KMS-11 (cell line): ENCODE measurements around the gene CT45A8.
"Not testable (repeated sequence)": the region's sequence is repeated elsewhere in the genome, so short reads cannot be mapped to it uniquely, and the experiment has no call there.

Experiments used
- H2AFZ ChIP-seq: fragments of 200-600 bp; sonication (generic); 2 replicates; pipeline ENCODE4 v1.6.1; 2016; ENCODE audit warnings: antibody characterized with exemption, mixed run types, low read depth
- H3K27ac ChIP-seq: fragments of 200-600 bp; sonication (generic); 2 replicates; pipeline ENCODE4 v1.6.1; 2016; ENCODE audit warnings: mild to moderate bottlenecking, mixed run types
- H3K27me3 ChIP-seq: fragments of 200-600 bp; sonication (generic); 2 replicates; pipeline ENCODE4 v1.6.1; 2017; ENCODE audit warnings: mild to moderate bottlenecking, low read depth, mixed run types, moderate library complexity; ENCODE audit not compliant: insufficient read depth
- H3K36me3 ChIP-seq: fragments of 200-600 bp; sonication (generic); 2 replicates; pipeline ENCODE4 v1.6.1; 2017; ENCODE audit warnings: mild to moderate bottlenecking, mixed run types; ENCODE audit not compliant: insufficient read depth
- H3K4me1 ChIP-seq: fragments of 200-600 bp; sonication (generic); 2 replicates; pipeline ENCODE4 v1.6.1; 2016; ENCODE audit warnings: mild to moderate bottlenecking, low read depth, mixed run types; ENCODE audit not compliant: poor library complexity, severe bottlenecking
- H3K4me2 ChIP-seq: fragments of 200-600 bp; sonication (generic); 2 replicates; pipeline ENCODE4 v1.7.0; 2016; ENCODE audit warnings: mild to moderate bottlenecking, mixed run types
- H3K4me3 ChIP-seq: fragments of 200-600 bp; sonication (generic); IDR thresholded peaks from 2 replicates; pipeline ENCODE4 v1.6.1; 2017; ENCODE audit warnings: low read depth, low read length, mixed read lengths; ENCODE audit not compliant: insufficient read depth
- H3K79me2 ChIP-seq: fragments of 200-600 bp; sonication (generic); 2 replicates; pipeline ENCODE4 v1.6.1; 2016; ENCODE audit warnings: low read depth, mixed run types; ENCODE audit not compliant: insufficient read depth
- H3K9ac ChIP-seq: fragments of 200-600 bp; sonication (generic); 2 replicates; pipeline ENCODE4 v1.6.1; 2016; ENCODE audit warnings: mild to moderate bottlenecking, mixed run types
- H4K20me1 ChIP-seq: fragments of 200-600 bp; sonication (generic); 2 replicates; pipeline ENCODE4 v1.6.1; 2016; ENCODE audit warnings: mild to moderate bottlenecking, mixed run types; ENCODE audit not compliant: insufficient read depth

The CT45A8 gene

DNA sequence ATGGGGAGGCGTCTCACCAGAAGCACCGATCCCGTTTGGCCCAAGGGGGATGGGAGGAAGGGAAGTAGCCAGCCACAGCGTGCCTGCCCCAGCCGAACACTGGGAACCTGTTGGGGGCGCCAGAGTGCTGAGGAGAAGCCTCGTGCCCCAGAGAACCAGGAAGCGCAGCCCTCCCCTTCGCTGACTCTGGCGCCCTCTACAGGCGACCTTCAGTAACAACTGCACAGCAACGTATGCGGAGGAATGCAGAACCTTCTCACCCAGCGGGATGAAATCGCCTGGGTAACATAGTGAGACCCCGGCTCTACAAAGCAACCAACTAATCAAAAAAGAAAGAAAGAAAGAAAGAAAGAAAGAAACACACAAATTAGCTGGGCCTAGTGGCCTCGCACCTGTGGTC, 17.4 kb upstream of the CT45A8 start, which contains the start of gene CT45A9:
CT45A9 (minus strand) TSS at position 101 of the 400 bp plus-strand sequence. CDS start 3,751 bp downstream, outside the sequence.
- not testable (repeated sequence) for H2AFZ ChIP-seq, H3K4me3 ChIP-seq, H3K36me3 ChIP-seq, H3K9ac ChIP-seq, H3K4me1 ChIP-seq, H3K4me2 ChIP-seq, H4K20me1 ChIP-seq, H3K27me3 ChIP-seq, H3K27ac ChIP-seq, H3K79me2 ChIP-seq

- not testable (repeated sequence) for H3K4me2 ChIP-seq, H3K79me2 ChIP-seq, H4K20me1 ChIP-seq, H3K9ac ChIP-seq, H3K4me3 ChIP-seq, H3K27me3 ChIP-seq, H3K36me3 ChIP-seq, H3K27ac ChIP-seq, H2AFZ ChIP-seq, H3K4me1 ChIP-seq
Measured at GRCh38 chrX:135837180-135837579, 17.2 kb downstream of the CT45A8 start, which contains the start of gene CT45A7. CT45A7 (minus strand) TSS chrX:135837280; CDS start chrX:135833533, 3,747 bp downstream.

- not testable (repeated sequence) for H3K27ac ChIP-seq, H3K36me3 ChIP-seq, H3K27me3 ChIP-seq, H3K4me1 ChIP-seq, H3K4me2 ChIP-seq, H4K20me1 ChIP-seq, H3K9ac ChIP-seq, H2AFZ ChIP-seq, H3K4me3 ChIP-seq, H3K79me2 ChIP-seq
Measured at GRCh38 chrX:135819912-135820311, 34.4 kb downstream of the CT45A8 start, which contains the start of gene CT45A2. CT45A2 (minus strand) TSS chrX:135820012; CDS start chrX:135816265, 3,747 bp downstream.

DNA sequence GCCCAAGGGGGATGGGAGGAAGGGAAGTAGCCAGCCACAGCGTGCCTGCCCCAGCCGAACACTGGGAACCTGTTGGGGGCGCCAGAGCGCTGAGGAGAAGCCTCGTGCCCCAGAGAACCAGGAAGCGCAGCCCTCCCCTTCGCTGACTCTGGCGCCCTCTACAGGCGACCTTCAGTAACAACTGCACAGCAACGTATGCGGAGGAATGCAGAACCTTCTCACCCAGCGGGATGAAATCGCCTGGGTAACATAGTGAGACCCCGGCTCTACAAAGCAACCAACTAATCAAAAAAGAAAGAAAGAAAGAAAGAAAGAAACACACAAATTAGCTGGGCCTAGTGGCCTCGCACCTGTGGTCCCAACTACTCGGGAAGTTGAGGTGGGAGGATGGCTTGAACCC, 51.7 kb downstream of the CT45A8 start, which contains the start of gene CT45A6:
CT45A6 (minus strand) TSS at position 101 of the 400 bp plus-strand sequence. CDS start 3,794 bp downstream, outside the sequence.
- not testable (repeated sequence) for H4K20me1 ChIP-seq, H2AFZ ChIP-seq, H3K9ac ChIP-seq, H3K79me2 ChIP-seq, H3K4me1 ChIP-seq, H3K27ac ChIP-seq, H3K4me2 ChIP-seq, H3K27me3 ChIP-seq, H3K4me3 ChIP-seq, H3K36me3 ChIP-seq
